ENCODE measurements around the gene CDH2. TPM values are rescaled to one million over a fixed set of nuclear protein-coding genes. Genes with fewer than 3 reads are reported as not detected.

Gene CDH2
- total RNA-seq, 4 donors from 2014 or later = 0.20 to 4.4 (median 1.1) TPM; not detected in 1

GRCh38 chr18:28004606-28005005 is 172.3 kb downstream of the CDH2 start:
- Histone ChIP-seq H3K9me3 (no peaks in the 10 kb centered on the region), H3K36me3 (no peaks in the 10 kb centered on the region), H3K4me3 (no peak overlapping the region), H3K27me3 (no peaks in the 10 kb centered on the region), H3K27ac (no peak overlapping the region), H3K4me1 (no peaks in the 10 kb centered on the region)
- in situ Hi-C loops (cut with MboI; ENCODE audit: low pct_ligation_motif_present in 1 of 4, low pct_unique_long_range_greater_than_20kb in 1 of 4, low sequenced_read_pairs in 3 of 4) = no loop called here
- no peak for TF ChIP-seq POLR2A (IDR thresholded peaks at IDR 0.05)
- TF ChIP-seq EP300 (IDR thresholded peaks at IDR 0.05; ENCODE audit: low read depth) = no peak
- DNase-seq = no peak
- 63 to 82% methylated on average over 1 of the region's 1 CpG for whole genome bisulfite sequencing, 2 donors (ENCODE audit: low coverage in 1 of 2)
- intact Hi-C loops (cut with DNase I; ENCODE audit: low total_unique reads) = no loop called here

DNA sequence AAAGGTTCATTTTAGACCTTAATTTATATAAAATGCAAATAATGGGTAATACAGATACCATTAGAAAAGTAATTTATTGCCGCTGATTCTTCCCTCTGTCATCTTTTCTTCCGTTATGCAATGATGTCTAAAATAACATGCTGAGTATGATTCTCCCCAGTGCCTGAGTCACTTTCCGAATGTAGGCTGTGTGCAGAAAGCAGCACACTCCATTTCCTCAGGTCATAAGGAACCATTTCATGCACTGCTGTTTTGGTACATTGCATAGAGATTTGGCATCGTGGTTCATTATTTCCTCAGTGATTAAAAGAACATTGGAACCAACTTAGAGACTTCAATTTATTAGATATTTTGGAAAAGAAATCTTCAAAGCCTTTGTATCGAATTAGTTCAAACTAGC is 173.5 kb downstream of the CDH2 start:
- TF ChIP-seq POLR2AphosphoS5 (IDR thresholded peaks at IDR 0.05) (no peak), EP300 (IDR thresholded peaks at IDR 0.05; ENCODE audit: low read depth) (no peak), POLR2A (IDR thresholded peaks at IDR 0.05) (no peak)
- TF ChIP-seq, protein P1, sequence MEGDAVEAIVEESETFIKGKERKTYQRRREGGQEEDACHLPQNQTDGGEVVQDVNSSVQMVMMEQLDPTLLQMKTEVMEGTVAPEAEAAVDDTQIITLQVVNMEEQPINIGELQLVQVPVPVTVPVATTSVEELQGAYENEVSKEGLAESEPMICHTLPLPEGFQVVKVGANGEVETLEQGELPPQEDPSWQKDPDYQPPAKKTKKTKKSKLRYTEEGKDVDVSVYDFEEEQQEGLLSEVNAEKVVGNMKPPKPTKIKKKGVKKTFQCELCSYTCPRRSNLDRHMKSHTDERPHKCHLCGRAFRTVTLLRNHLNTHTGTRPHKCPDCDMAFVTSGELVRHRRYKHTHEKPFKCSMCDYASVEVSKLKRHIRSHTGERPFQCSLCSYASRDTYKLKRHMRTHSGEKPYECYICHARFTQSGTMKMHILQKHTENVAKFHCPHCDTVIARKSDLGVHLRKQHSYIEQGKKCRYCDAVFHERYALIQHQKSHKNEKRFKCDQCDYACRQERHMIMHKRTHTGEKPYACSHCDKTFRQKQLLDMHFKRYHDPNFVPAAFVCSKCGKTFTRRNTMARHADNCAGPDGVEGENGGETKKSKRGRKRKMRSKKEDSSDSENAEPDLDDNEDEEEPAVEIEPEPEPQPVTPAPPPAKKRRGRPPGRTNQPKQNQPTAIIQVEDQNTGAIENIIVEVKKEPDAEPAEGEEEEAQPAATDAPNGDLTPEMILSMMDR (IDR thresholded peaks at IDR 0.05) = no peak
- 89 to 94% methylated on average over 5 of the region's 5 CpGs for WGBS, 2 donors (ENCODE audit: low coverage in 1 of 2)
- H3K36me3 ChIP-seq = no peaks in the 10 kb centered on the region
- no peaks in the 10 kb centered on the region for H3K4me1 ChIP-seq
- H3K27ac ChIP-seq = no peak overlapping the region
- no peak for DNase-seq
- H3K9me3 ChIP-seq = no peaks in the 10 kb centered on the region
- in situ Hi-C loops (cut with MboI; ENCODE audit: low pct_ligation_motif_present in 1 of 4, low pct_unique_long_range_greater_than_20kb in 1 of 4, low sequenced_read_pairs in 3 of 4) (no loop called here), intact Hi-C loops (cut with DNase I; ENCODE audit: low total_unique reads) (no loop called here)
- no peaks in the 10 kb centered on the region for H3K27me3 ChIP-seq
- no peak overlapping the region for H3K4me3 ChIP-seq

GRCh38 chr18:28002841-28003240 is 174.1 kb downstream of the CDH2 start:
- in situ Hi-C loops (cut with MboI; ENCODE audit: low pct_ligation_motif_present in 1 of 4, low pct_unique_long_range_greater_than_20kb in 1 of 4, low sequenced_read_pairs in 3 of 4) = no loop called here
- H3K9me3 ChIP-seq = no peaks in the 10 kb centered on the region
- no peaks in the 10 kb centered on the region for H3K36me3 ChIP-seq
- 61 to 68% methylated on average over 5 of the region's 5 CpGs for WGBS, 2 donors (ENCODE audit: low coverage in 1 of 2)
- no peaks in the 10 kb centered on the region for H3K4me1 ChIP-seq
- H3K4me3 ChIP-seq = no peak overlapping the region
- no peak for DNase-seq
- no peaks in the 10 kb centered on the region for H3K27me3 ChIP-seq
- TF ChIP-seq EP300 (IDR thresholded peaks at IDR 0.05; ENCODE audit: low read depth) = no peak
- no peak for TF ChIP-seq POLR2AphosphoS5 (IDR thresholded peaks at IDR 0.05)
- TF ChIP-seq POLR2A (IDR thresholded peaks at IDR 0.05) = no peak
- TF ChIP-seq, protein P1 (IDR thresholded peaks at IDR 0.05) = no peak
- intact Hi-C loops (cut with DNase I; ENCODE audit: low total_unique reads) = no loop called here
- H3K27ac ChIP-seq = no peak overlapping the region

DNA sequence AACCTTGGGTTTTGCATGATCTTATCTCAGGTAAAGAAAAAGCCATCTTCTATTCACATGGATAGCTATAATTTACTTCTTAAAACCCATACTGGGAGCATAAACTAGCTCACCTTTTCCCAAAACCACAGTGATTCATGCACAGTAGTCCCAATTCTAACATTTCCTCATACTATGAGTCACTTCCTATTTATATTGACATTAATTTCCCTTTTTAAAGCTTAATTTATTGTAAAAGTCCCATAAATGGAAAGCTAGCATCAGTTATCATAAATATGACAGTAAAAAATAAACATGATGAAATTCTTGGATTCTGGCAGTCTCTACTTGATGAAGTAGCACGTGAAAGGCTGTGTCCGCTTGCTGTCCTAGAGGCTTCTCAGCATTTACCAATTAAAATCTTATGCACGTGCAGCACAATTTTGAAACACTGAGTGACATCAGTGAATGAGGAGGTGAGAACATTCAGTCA is 180.1 kb downstream of the CDH2 start:
- Histone ChIP-seq H3K27me3 (no peaks in the 10 kb centered on the region), H3K27ac (no peak overlapping the region), H3K4me1 (no peaks in the 10 kb centered on the region), H3K36me3 (no peaks in the 10 kb centered on the region), H3K4me3 (no peak overlapping the region), H3K9me3 (no peaks in the 10 kb centered on the region)
- no peak for DNase-seq
- in situ Hi-C loops (cut with MboI; ENCODE audit: low pct_ligation_motif_present in 1 of 4, low pct_unique_long_range_greater_than_20kb in 1 of 4, low sequenced_read_pairs in 3 of 4) = no loop called here
- 42 to 71% methylated on average over 3 of the region's 3 CpGs for WGBS, 2 donors (ENCODE audit: low coverage in 1 of 2)
- intact Hi-C loops (cut with DNase I; ENCODE audit: low total_unique reads) = no loop called here
- TF ChIP-seq POLR2A (IDR thresholded peaks at IDR 0.05) = no peak
- no peak for TF ChIP-seq POLR2AphosphoS5 (IDR thresholded peaks at IDR 0.05)
- TF ChIP-seq EP300 (IDR thresholded peaks at IDR 0.05; ENCODE audit: low read depth) = no peak
- TF ChIP-seq, protein P1 (IDR thresholded peaks at IDR 0.05) = no peak

All from transverse colon (tissue), 4 donors.